ENCODE results near the gene PSPN. TPM values are rescaled to one million over a fixed set of nuclear protein-coding genes. Genes with fewer than 3 reads are reported as not detected.
"Not testable (repeated sequence)": the region's sequence is repeated elsewhere in the genome, so short reads cannot be mapped to it uniquely, and the experiment has no call there.

Gene PSPN
- total and polyA plus RNA-seq, 4 donors, result 1.1 to 3.7 (median 2.9) TPM

DNA sequence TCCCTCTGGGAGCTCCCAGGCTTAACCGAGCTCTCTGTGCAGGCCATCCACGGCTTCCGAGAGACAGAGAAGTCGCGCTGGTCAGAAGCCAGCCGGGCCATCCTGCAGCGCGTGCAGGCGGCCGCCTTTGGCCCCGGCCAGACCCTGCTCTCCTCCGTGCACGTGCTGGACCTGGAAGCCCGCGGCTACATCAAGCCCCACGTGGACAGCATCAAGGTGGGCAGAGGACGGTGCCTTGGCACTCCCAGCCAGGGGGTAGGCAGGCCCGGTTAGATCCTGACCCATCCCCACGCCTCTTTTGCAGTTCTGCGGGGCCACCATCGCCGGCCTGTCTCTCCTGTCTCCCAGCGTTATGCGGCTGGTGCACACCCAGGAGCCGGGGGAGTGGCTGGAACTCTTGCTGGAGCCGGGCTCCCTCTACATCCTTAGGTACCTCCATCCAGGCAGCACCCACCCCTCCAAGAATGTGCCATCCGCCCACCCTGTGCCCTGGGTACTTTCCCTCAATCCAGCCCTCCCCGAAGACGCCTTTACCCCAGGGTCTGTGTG, 1.5 kb downstream of the PSPN start:
- Histone ChIP-seq H3K9me3 (ENCODE audit: control insufficient read depth, insufficient read depth, low read length) (no peaks in the 10 kb centered on the region), H3K4me1 (ENCODE audit: control insufficient read depth, insufficient read depth, low read length) (peaks cover 31% of the 10 kb centered on the region), H3K4me3 (ENCODE audit: low read depth, low read length) (no peak overlapping the region), H3K27me3 (ENCODE audit: control insufficient read depth, insufficient read depth, low read length) (no peaks in the 10 kb centered on the region), H3K27ac (ENCODE audit: low read depth, low read length) (peak overlapping the region; percentile 80), H3K36me3 (ENCODE audit: control insufficient read depth, insufficient read depth, low read length) (peaks cover 48% of the 10 kb centered on the region)
- no peak for DNase-seq (ENCODE audit: low read depth in 4 of 6, low spot score in 6 of 6)
- 68% methylated on average over 26 of the region's 29 CpGs for WGBS (ENCODE audit: insufficient coverage)

DNA sequence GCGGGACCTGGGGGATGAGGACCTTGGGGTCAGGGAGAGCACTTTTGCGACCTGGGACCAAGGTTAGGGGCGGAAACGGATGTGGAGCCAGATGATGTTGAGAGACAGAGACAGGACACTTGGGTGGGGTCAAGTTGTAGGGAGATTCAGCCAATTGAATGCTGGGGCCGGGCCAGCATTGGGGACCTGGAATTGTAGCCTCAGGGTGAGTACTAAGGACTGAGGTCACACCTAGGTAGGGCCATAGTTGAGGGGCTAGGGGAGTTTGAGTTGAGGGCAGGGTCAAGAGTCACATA, 2.0 kb downstream of the PSPN start:
- Histone ChIP-seq H3K27me3 (ENCODE audit: control insufficient read depth, insufficient read depth, low read length) (no peaks in the 10 kb centered on the region), H3K9me3 (ENCODE audit: control insufficient read depth, insufficient read depth, low read length) (no peaks in the 10 kb centered on the region), H3K36me3 (ENCODE audit: control insufficient read depth, insufficient read depth, low read length) (peaks cover 49% of the 10 kb centered on the region), H3K4me3 (ENCODE audit: low read depth, low read length) (peak overlapping the region; percentile 45), H3K27ac (ENCODE audit: low read depth, low read length) (peak overlapping the region; percentile 80), H3K4me1 (ENCODE audit: control insufficient read depth, insufficient read depth, low read length) (peaks cover 31% of the 10 kb centered on the region)
- 17% methylated on average over 5 of the region's 5 CpGs for WGBS (ENCODE audit: insufficient coverage)
- no peak for DNase-seq (ENCODE audit: low read depth in 4 of 6, low spot score in 6 of 6)

DNA sequence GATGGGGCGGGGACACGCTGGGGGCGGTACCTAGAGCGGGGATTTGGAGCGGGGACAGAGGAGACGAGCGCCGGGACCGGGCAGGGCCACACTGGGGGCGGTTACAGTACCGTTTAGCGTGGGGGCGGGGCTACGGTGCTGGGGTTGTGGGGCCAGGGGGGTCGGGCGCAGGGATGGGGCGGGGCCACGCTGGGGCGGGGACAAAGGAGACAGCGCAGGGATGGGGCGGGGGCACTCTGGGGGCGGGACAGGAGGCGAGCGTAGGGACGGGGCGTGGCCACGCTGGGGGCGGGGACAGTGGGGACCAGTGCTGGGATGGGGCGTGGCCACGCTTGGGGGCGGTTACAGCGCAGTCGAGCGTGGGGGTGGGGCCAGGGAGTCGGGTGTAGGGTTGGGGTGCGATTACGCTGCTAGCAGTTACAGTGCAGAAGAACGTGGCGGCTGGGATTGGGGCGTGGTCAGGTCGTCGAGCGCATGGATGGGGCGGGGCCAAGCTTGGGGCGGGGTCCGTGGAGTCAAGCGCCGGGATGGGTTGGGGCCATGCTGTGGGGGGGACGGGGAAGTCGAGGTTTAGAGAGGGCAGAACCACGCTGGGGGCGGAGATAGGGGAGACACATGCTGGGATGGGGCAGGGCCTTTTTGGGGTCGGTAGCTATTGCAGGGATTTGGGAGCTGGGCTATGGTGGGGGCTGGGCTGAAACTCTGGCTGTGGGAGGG, 2.5 kb downstream of the PSPN start:
- no peaks in the 10 kb centered on the region for H3K27me3 ChIP-seq (ENCODE audit: control insufficient read depth, insufficient read depth, low read length)
- H3K27ac ChIP-seq (ENCODE audit: low read depth, low read length), result peak overlapping the region; percentile 98
- under 1% methylated on average over 46 of the region's 53 CpGs for WGBS (ENCODE audit: insufficient coverage)
- H3K4me3 ChIP-seq (ENCODE audit: low read depth, low read length), result peak overlapping the region; percentile 68
- peak; percentile 77 to 99 (median 93) for DNase-seq (ENCODE audit: low read depth in 4 of 6, low spot score in 6 of 6)
- H3K9me3 ChIP-seq (ENCODE audit: control insufficient read depth, insufficient read depth, low read length), result no peaks in the 10 kb centered on the region
- peaks cover 31% of the 10 kb centered on the region for H3K4me1 ChIP-seq (ENCODE audit: control insufficient read depth, insufficient read depth, low read length)
- peaks cover 50% of the 10 kb centered on the region for H3K36me3 ChIP-seq (ENCODE audit: control insufficient read depth, insufficient read depth, low read length)

- H3K27ac ChIP-seq (ENCODE audit: low read depth, low read length), result peak within 1 kb of the TSS; percentile 98
- H3K4me1 ChIP-seq (ENCODE audit: control insufficient read depth, insufficient read depth, low read length), result peaks cover 31% of the 10 kb centered on the region
- peaks cover 52% of the 10 kb centered on the region for H3K36me3 ChIP-seq (ENCODE audit: control insufficient read depth, insufficient read depth, low read length)
- no peaks in the 10 kb centered on the region for H3K27me3 ChIP-seq (ENCODE audit: control insufficient read depth, insufficient read depth, low read length)
- peak; percentile 95 to 100 (median 100) for DNase-seq (ENCODE audit: low read depth in 4 of 6, low spot score in 6 of 6)
- peak within 1 kb of the TSS; percentile 68 for H3K4me3 ChIP-seq (ENCODE audit: low read depth, low read length)
- 0% methylated on average over 47 of the region's 47 CpGs for WGBS (ENCODE audit: insufficient coverage)
- H3K9me3 ChIP-seq (ENCODE audit: control insufficient read depth, insufficient read depth, low read length), result no peaks in the 10 kb centered on the region
Measured at GRCh38 chr19:6372594-6373095, 3.1 kb downstream of the PSPN start, which contains the start of gene ALKBH7. TSS of gene ALKBH7 (plus strand) at chr19:6372794. CDS start at chr19:6372821, 27 bp downstream.

- DNase-seq (ENCODE audit: low read depth in 4 of 6, low spot score in 6 of 6), result no peak
- no peaks in the 10 kb centered on the region for H3K27me3 ChIP-seq (ENCODE audit: control insufficient read depth, insufficient read depth, low read length)
- H3K4me1 ChIP-seq (ENCODE audit: control insufficient read depth, insufficient read depth, low read length), result peaks cover 14% of the 10 kb centered on the region
- H3K9me3 ChIP-seq (ENCODE audit: control insufficient read depth, insufficient read depth, low read length), result no peaks in the 10 kb centered on the region
- 98% methylated on average over 20 of the region's 21 CpGs for WGBS (ENCODE audit: insufficient coverage)
- H3K4me3 ChIP-seq (ENCODE audit: low read depth, low read length), result no peak overlapping the region
- H3K27ac ChIP-seq (ENCODE audit: low read depth, low read length), result no peak overlapping the region
- peaks cover 52% of the 10 kb centered on the region for H3K36me3 ChIP-seq (ENCODE audit: control insufficient read depth, insufficient read depth, low read length)
Measured at GRCh38 chr19:6364353-6364752, 11.4 kb downstream of the PSPN start.

GRCh38 chr19:6362351-6362801, 13.4 kb downstream of the PSPN start:
- peaks cover 14% of the 10 kb centered on the region for H3K4me1 ChIP-seq (ENCODE audit: control insufficient read depth, insufficient read depth, low read length)
- peak overlapping the region; percentile 71 for H3K27ac ChIP-seq (ENCODE audit: low read depth, low read length)
- DNase-seq (ENCODE audit: low read depth in 4 of 6, low spot score in 6 of 6), result no peak
- peaks cover 32% of the 10 kb centered on the region for H3K36me3 ChIP-seq (ENCODE audit: control insufficient read depth, insufficient read depth, low read length)
- H3K4me3 ChIP-seq (ENCODE audit: low read depth, low read length), result peak overlapping the region; percentile 66
- WGBS (ENCODE audit: insufficient coverage), result 41% methylated on average over 11 of the region's 11 CpGs
- no peaks in the 10 kb centered on the region for H3K9me3 ChIP-seq (ENCODE audit: control insufficient read depth, insufficient read depth, low read length)
- H3K27me3 ChIP-seq (ENCODE audit: control insufficient read depth, insufficient read depth, low read length), result no peaks in the 10 kb centered on the region

DNA sequence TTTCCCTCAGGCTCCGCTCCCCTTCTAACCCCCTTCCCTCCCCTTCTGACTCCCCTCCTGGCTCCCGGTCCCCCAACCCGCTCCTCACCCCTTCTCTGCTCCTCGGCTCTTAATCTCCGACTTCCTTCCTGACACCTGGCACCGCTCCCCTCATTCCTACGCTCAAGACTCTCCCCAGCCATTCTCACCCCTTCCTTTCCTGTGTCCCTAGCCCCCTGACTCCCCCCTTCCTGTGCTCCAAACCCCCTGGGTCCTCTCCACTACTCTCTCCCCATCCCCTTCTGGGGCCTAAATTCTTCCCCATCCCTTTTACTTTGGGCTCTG, 13.7 kb downstream of the PSPN start:
- peaks cover 29% of the 10 kb centered on the region for H3K36me3 ChIP-seq (ENCODE audit: control insufficient read depth, insufficient read depth, low read length)
- H3K4me3 ChIP-seq (ENCODE audit: low read depth, low read length), result peak overlapping the region; percentile 66
- H3K27me3 ChIP-seq (ENCODE audit: control insufficient read depth, insufficient read depth, low read length), result no peaks in the 10 kb centered on the region
- H3K27ac ChIP-seq (ENCODE audit: low read depth, low read length), result peak overlapping the region; percentile 71
- DNase-seq (ENCODE audit: low read depth in 4 of 6, low spot score in 6 of 6), result no peak
- H3K9me3 ChIP-seq (ENCODE audit: control insufficient read depth, insufficient read depth, low read length), result no peaks in the 10 kb centered on the region
- WGBS (ENCODE audit: insufficient coverage), result 0% methylated on average over 7 of the region's 7 CpGs
- H3K4me1 ChIP-seq (ENCODE audit: control insufficient read depth, insufficient read depth, low read length), result peaks cover 14% of the 10 kb centered on the region

DNA sequence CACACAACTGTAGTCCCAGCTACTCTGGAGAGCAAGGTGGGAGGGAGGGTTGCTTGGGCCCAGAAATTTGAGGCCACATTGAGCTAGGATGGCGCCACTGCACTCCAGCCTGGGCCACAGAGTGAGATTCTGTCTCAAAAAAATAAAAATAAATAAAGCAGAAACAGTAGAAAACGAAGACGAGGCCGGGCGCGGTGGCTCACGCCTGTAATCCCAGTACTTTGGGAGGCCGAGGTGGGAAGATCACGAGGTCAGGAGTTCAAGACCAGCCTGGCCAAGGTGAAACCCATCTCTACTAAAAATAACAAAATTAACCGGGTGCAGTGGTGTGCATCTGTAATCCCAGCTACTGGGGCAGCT, 14.9 kb downstream of the PSPN start:
- H3K4me1 ChIP-seq (ENCODE audit: control insufficient read depth, insufficient read depth, low read length), result peaks cover 14% of the 10 kb centered on the region
- peak overlapping the region; percentile 66 for H3K4me3 ChIP-seq (ENCODE audit: low read depth, low read length)
- not testable (repeated sequence) for H3K27ac ChIP-seq (ENCODE audit: low read depth, low read length); DNase-seq (ENCODE audit: low read depth in 4 of 6, low spot score in 6 of 6); H3K27me3 ChIP-seq (ENCODE audit: control insufficient read depth, insufficient read depth, low read length); H3K9me3 ChIP-seq (ENCODE audit: control insufficient read depth, insufficient read depth, low read length)
- H3K36me3 ChIP-seq (ENCODE audit: control insufficient read depth, insufficient read depth, low read length), result peaks cover 17% of the 10 kb centered on the region
- WGBS (ENCODE audit: insufficient coverage), result 98% methylated on average over 9 of the region's 10 CpGs

GRCh38 chr19:6360445-6360844, 15.3 kb downstream of the PSPN start:
- no CpG with 5 or more reads among the region's 12 CpGs for WGBS (ENCODE audit: insufficient coverage)

More at GRCh38 chr19:6360445-6360844, 15.3 kb downstream of the PSPN start:
- H3K27me3 ChIP-seq (ENCODE audit: control insufficient read depth, insufficient read depth, low read length); H3K27ac ChIP-seq (ENCODE audit: low read depth, low read length); DNase-seq (ENCODE audit: low read depth in 4 of 6, low spot score in 6 of 6); H3K9me3 ChIP-seq (ENCODE audit: control insufficient read depth, insufficient read depth, low read length); H3K4me3 ChIP-seq (ENCODE audit: low read depth, low read length): not testable (repeated sequence)
- Histone ChIP-seq H3K36me3 (ENCODE audit: control insufficient read depth, insufficient read depth, low read length) (peaks cover 14% of the 10 kb centered on the region), H3K4me1 (ENCODE audit: control insufficient read depth, insufficient read depth, low read length) (peaks cover 14% of the 10 kb centered on the region)
